Stimulated activated CD4-positive, alpha-beta T cell treated with anti-CD3 and anti-CD28 coated beads, TNF-alpha, amount 100 ng/mL, for 48 hours (primary cell): Measurements from ENCODE around the gene CREB5.
"Not testable (repeated sequence)": the region's sequence is repeated elsewhere in the genome, so short reads cannot be mapped to it uniquely, and the experiment has no call there.

Experiments
- DNase-seq, 3 donors: peaks; one replicate each; pipeline ENCODE4 v3.0.0-alpha.2; 2020; ENCODE audit warnings: low read depth in 3 of 3

Gene CREB5

GRCh38 chr7:28608731-28609130 is 196.4 kb downstream of the CREB5 start:
- DNase-seq: no peak

GRCh38 chr7:28609608-28610007 is 197.3 kb downstream of the CREB5 start:
- DNase-seq: no peak

GRCh38 chr7:28611399-28611897 is 199.1 kb downstream of the CREB5 start:
- DNase-seq: not testable (repeated sequence)

- no peak for DNase-seq
These were observed 200.9 kb downstream of the CREB5 start for GRCh38 chr7:28613262-28613661.

GRCh38 chr7:28615091-28615490 is 202.8 kb downstream of the CREB5 start:
- no peak for DNase-seq

- DNase-seq: no peak
These were observed 205.1 kb downstream of the CREB5 start for GRCh38 chr7:28617308-28617880.

- no peak for DNase-seq
These were observed 206.1 kb downstream of the CREB5 start for GRCh38 chr7:28618383-28618782.

- no peak for DNase-seq
These were observed 206.9 kb downstream of the CREB5 start for GRCh38 chr7:28619256-28619655.

GRCh38 chr7:28621369-28621841 is 209.1 kb downstream of the CREB5 start:
- DNase-seq: no peak

GRCh38 chr7:28623105-28623730 is 210.9 kb downstream of the CREB5 start:
- no peak for DNase-seq

- DNase-seq: no peak
These were observed 211.5 kb downstream of the CREB5 start for GRCh38 chr7:28623863-28624262.

GRCh38 chr7:28625432-28625831 is 213.1 kb downstream of the CREB5 start:
- no peak for DNase-seq

GRCh38 chr7:28626221-28626620 is 213.9 kb downstream of the CREB5 start:
- no peak for DNase-seq

GRCh38 chr7:28626624-28627262 is 214.4 kb downstream of the CREB5 start:
- peak in 1 of 3 donors; percentile 4 for DNase-seq

- DNase-seq: no peak
These were observed 214.9 kb downstream of the CREB5 start for GRCh38 chr7:28627263-28627653.

- no peak for DNase-seq
These were observed 215.6 kb downstream of the CREB5 start for GRCh38 chr7:28627896-28628295.

- DNase-seq: no peak
These were observed 217.0 kb downstream of the CREB5 start for GRCh38 chr7:28629216-28629842.

- no peak for DNase-seq
These were observed 218.0 kb downstream of the CREB5 start for GRCh38 chr7:28630350-28630749.

- DNase-seq: no peak
These were observed 219.7 kb downstream of the CREB5 start for GRCh38 chr7:28631995-28632394.

- DNase-seq: no peak
These were observed 226.6 kb downstream of the CREB5 start for GRCh38 chr7:28638914-28639313.

- no peak for DNase-seq
These were observed 227.7 kb downstream of the CREB5 start for GRCh38 chr7:28640001-28640400.

- DNase-seq: no peak
These were observed 229.6 kb downstream of the CREB5 start for GRCh38 chr7:28641752-28642545.
